Liver (tissue), 3 donors: ENCODE data around the gene ANKRD16.

Experiments
- ATF3 ChIP-seq: IDR thresholded peaks from 2 replicates; pipeline ENCODE4 v1.6.1; 2016; ENCODE audit warnings: antibody characterized with exemption
- CTCF ChIP-seq: fragments of 150-350 bp; IDR thresholded peaks from 2 replicates; pipeline ENCODE4 v1.5.1; 2017; ENCODE audit warnings: improper control_type of control experiment, low read depth, low read length; ENCODE audit not compliant: missing input control
- EGR1 ChIP-seq, 2 donors: IDR thresholded peaks; 2 replicates each; pipeline ENCODE4 v1.6.1; 2016 to 2018; ENCODE audit warnings: antibody characterized with exemption in 2 of 2, low read depth in 2 of 2
- FOXA1 ChIP-seq: IDR thresholded peaks from 2 replicates; pipeline ENCODE4 v1.6.1; 2016; ENCODE audit warnings: antibody characterized with exemption
- HNF4G ChIP-seq: IDR thresholded peaks from 2 replicates; pipeline ENCODE4 v1.6.1; 2016; ENCODE audit warnings: antibody characterized with exemption
- JUND ChIP-seq, 2 donors: IDR thresholded peaks; 2 replicates each; pipeline ENCODE4 v1.6.1; 2016; ENCODE audit warnings: antibody characterized with exemption in 2 of 2
- MAX ChIP-seq: IDR thresholded peaks from 2 replicates; pipeline ENCODE4 v1.6.1; 2016; ENCODE audit warnings: antibody characterized with exemption
- RAD21 ChIP-seq, 2 donors: IDR thresholded peaks; 2 replicates each; pipeline ENCODE4 v1.6.1; 2016; ENCODE audit warnings: antibody characterized with exemption in 2 of 2, mild to moderate bottlenecking in 2 of 2
- REST ChIP-seq: IDR thresholded peaks from 2 replicates; pipeline ENCODE4 v1.6.1; 2016; ENCODE audit warnings: antibody characterized with exemption, mild to moderate bottlenecking
- YY1 ChIP-seq: IDR thresholded peaks from 2 replicates; pipeline ENCODE4 v1.6.1; 2016; ENCODE audit warnings: antibody characterized with exemption, mild to moderate bottlenecking
- donor health status: healthy.
- donor health status: healthy.

GRCh38 chr10:5858811-5859210 is 30.9 kb downstream of the ANKRD16 start:
- TF ChIP-seq RAD21 (IDR thresholded peaks at IDR 0.05), result no peak
- TF ChIP-seq REST, result no peak
- TF ChIP-seq CTCF, result no peak
- no peak for TF ChIP-seq YY1
- no peak for TF ChIP-seq ATF3
- TF ChIP-seq EGR1 (IDR thresholded peaks at IDR 0.05; ENCODE audit: low read depth in 2 of 2), result no peak
- TF ChIP-seq MAX, result no peak
- no peak for TF ChIP-seq HNF4G
- no peak for TF ChIP-seq JUND (IDR thresholded peaks at IDR 0.05)
- no peak for TF ChIP-seq FOXA1
